Parathyroid adenoma (tissue), 2 donors: ENCODE results near the gene ANKS1A.

ENCODE experiments used
- H2AFZ ChIP-seq: fragments of 300-600 bp; sonication (generic); one replicate; pipeline ENCODE4 v1.7.0; 2017; ENCODE audit warnings: antibody characterized with exemption, mild to moderate bottlenecking
- H3K27ac ChIP-seq: fragments of 300-600 bp; sonication (generic); one replicate; pipeline ENCODE4 v1.7.0; 2017
- H3K27me3 ChIP-seq: fragments of 300-600 bp; sonication (generic); one replicate; pipeline ENCODE4 v1.7.0; 2017; ENCODE audit warnings: low read length; ENCODE audit not compliant: control insufficient read depth, insufficient read depth
- H3K36me3 ChIP-seq: fragments of 300-600 bp; sonication (generic); one replicate; pipeline ENCODE4 v1.7.0; 2017; ENCODE audit warnings: low read length; ENCODE audit not compliant: control insufficient read depth, insufficient read depth
- H3K4me1 ChIP-seq: fragments of 300-600 bp; sonication (generic); one replicate; pipeline ENCODE4 v1.7.0; 2017; ENCODE audit warnings: control low read depth
- H3K4me2 ChIP-seq: fragments of 300-600 bp; sonication (generic); one replicate; pipeline ENCODE4 v1.7.0; 2017; ENCODE audit warnings: low read length
- H3K4me3 ChIP-seq: fragments of 300-600 bp; sonication (generic); one replicate; pipeline ENCODE4 v1.7.0; 2017; ENCODE audit warnings: low read depth, low read length
- H3K79me2 ChIP-seq: fragments of 300-600 bp; sonication (generic); one replicate; pipeline ENCODE4 v1.7.0; 2017; ENCODE audit warnings: control low read depth
- H3K9ac ChIP-seq: fragments of 300-600 bp; sonication (generic); one replicate; pipeline ENCODE4 v1.7.0; 2017; ENCODE audit warnings: mild to moderate bottlenecking
- H3K9me3 ChIP-seq: fragments of 300-600 bp; sonication (generic); one replicate; pipeline ENCODE4 v1.7.0; 2017; ENCODE audit warnings: low read length; ENCODE audit not compliant: control insufficient read depth
- TF ChIP-seq, protein P1 (sequence below): fragments of 300-600 bp; sonication (generic); IDR thresholded peaks from one replicate; pipeline ENCODE4 v1.7.0; 2017; ENCODE audit warnings: antibody characterized with exemption, mild to moderate bottlenecking
- donor health status: primary hyperparathyroidism.

Gene ANKS1A

DNA sequence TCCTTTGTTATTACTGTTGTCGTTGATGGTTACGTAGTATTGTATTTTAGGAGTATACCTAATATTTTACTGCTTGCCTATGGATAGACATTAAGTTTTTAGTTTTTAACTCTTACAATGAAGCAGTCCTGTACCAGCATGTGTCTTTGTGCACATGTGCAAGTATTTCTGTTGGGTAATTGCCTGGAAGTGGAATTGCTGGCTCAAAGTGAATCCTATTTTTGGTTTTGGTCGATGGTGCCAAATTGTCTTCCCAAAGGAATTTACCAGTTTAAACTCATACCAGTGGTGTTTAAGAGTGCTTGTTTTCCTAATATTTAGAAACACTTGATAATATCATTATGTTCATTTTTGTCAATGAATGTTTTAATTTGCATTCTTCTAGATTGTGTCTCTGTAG is 75.5 kb downstream of the ANKS1A start:
- Histone ChIP-seq H3K27me3 (no peaks in the 10 kb centered on the region), H3K4me1 (no peaks in the 10 kb centered on the region), H3K79me2 (peaks cover 12% of the 10 kb centered on the region), H3K9ac (no peak overlapping the region), H3K4me2 (no peak overlapping the region), H3K4me3 (no peak overlapping the region), H2AFZ (no peak overlapping the region), H3K27ac (no peak overlapping the region), H3K36me3 (no peaks in the 10 kb centered on the region), H3K9me3 (no peaks in the 10 kb centered on the region)
- TF ChIP-seq, protein P1, sequence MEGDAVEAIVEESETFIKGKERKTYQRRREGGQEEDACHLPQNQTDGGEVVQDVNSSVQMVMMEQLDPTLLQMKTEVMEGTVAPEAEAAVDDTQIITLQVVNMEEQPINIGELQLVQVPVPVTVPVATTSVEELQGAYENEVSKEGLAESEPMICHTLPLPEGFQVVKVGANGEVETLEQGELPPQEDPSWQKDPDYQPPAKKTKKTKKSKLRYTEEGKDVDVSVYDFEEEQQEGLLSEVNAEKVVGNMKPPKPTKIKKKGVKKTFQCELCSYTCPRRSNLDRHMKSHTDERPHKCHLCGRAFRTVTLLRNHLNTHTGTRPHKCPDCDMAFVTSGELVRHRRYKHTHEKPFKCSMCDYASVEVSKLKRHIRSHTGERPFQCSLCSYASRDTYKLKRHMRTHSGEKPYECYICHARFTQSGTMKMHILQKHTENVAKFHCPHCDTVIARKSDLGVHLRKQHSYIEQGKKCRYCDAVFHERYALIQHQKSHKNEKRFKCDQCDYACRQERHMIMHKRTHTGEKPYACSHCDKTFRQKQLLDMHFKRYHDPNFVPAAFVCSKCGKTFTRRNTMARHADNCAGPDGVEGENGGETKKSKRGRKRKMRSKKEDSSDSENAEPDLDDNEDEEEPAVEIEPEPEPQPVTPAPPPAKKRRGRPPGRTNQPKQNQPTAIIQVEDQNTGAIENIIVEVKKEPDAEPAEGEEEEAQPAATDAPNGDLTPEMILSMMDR = no peak

- TF ChIP-seq, protein P1 = no peak
- Histone ChIP-seq H3K27me3 (no peaks in the 10 kb centered on the region), H3K27ac (no peak overlapping the region), H3K9ac (no peak overlapping the region), H3K79me2 (peaks cover 4% of the 10 kb centered on the region), H3K36me3 (no peaks in the 10 kb centered on the region), H3K4me3 (no peak overlapping the region), H3K9me3 (no peaks in the 10 kb centered on the region), H3K4me1 (no peaks in the 10 kb centered on the region), H3K4me2 (no peak overlapping the region), H2AFZ (no peak overlapping the region)
Observed at GRCh38 chr6:34967461-34967860, 78.4 kb downstream of the ANKS1A start.

DNA sequence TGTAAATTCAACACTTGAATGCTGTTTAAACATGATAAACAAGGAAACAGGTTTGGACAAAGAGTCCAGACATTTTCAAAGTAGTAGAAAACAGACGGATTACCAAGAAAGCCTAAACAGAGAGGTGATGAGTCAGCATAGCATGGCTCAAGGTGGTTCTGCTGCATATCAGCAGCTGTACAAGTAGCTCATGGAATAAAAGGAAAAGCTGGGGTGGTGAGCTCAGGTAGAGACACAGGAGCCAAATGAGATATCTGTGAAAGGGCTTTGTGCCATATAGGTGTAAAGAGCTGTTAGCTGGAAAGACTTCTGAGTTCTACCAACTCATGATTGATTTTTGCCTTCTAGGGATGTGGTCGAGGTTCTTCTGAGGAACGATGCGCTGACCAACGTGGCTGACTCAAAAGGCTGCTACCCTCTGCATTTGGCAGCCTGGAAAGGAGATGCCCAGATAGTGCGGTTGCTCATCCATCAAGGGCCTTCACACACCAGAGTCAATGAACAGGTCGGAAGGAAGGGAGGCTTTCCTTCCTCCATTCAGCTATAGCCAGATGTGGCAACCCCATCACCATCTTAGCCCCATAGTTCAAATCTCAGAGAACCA is 80.7 kb downstream of the ANKS1A start:
- Histone ChIP-seq H3K36me3 (no peaks in the 10 kb centered on the region), H3K27ac (no peak overlapping the region), H3K4me1 (no peaks in the 10 kb centered on the region), H3K4me2 (no peak overlapping the region), H3K27me3 (no peaks in the 10 kb centered on the region), H3K9ac (no peak overlapping the region), H3K9me3 (no peaks in the 10 kb centered on the region), H3K79me2 (no peaks in the 10 kb centered on the region), H2AFZ (no peak overlapping the region), H3K4me3 (no peak overlapping the region)
- TF ChIP-seq, protein P1 = no peak

DNA sequence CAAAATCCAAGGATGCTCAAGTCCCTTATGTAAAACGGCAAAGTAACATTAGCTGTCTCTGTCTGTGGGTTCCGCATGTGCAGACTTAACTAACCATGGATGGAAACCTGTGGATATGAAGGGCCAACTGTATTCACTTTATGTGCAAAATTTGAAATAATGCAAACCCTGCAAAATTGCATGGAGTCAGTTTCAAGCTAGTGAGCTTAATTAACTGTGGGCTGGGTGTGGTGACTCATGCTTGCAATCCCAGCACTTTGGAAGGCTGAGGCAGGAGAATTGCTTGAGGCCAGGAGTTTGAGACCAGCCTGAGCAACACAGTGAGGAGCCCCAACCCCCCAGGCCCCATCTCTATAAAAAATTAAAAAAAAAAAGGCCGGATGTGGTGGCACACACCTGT is 81.4 kb downstream of the ANKS1A start:
- Histone ChIP-seq H3K4me3 (no peak overlapping the region), H2AFZ (no peak overlapping the region), H3K4me1 (no peaks in the 10 kb centered on the region), H3K27me3 (no peaks in the 10 kb centered on the region), H3K36me3 (no peaks in the 10 kb centered on the region), H3K4me2 (no peak overlapping the region), H3K27ac (no peak overlapping the region), H3K9ac (no peak overlapping the region), H3K79me2 (no peaks in the 10 kb centered on the region), H3K9me3 (no peaks in the 10 kb centered on the region)
- TF ChIP-seq, protein P1 = no peak

- Histone ChIP-seq H3K4me2 (no peak overlapping the region), H3K9ac (no peak overlapping the region), H3K4me1 (no peaks in the 10 kb centered on the region), H3K79me2 (no peaks in the 10 kb centered on the region), H3K27ac (no peak overlapping the region), H2AFZ (no peak overlapping the region), H3K9me3 (no peaks in the 10 kb centered on the region), H3K36me3 (no peaks in the 10 kb centered on the region), H3K27me3 (no peaks in the 10 kb centered on the region), H3K4me3 (no peak overlapping the region)
- TF ChIP-seq, protein P1 = no peak
Observed at GRCh38 chr6:34970957-34971356, 81.9 kb downstream of the ANKS1A start.
